Cardiac fibroblast (primary cell): Measurements from ENCODE around the gene RYR1.

Experiments
- DNase-seq, 2 donors: peaks; one replicate each; pipeline versions ENCODE4 v3.0.0 to v3.0.0-alpha.2; 2010; ENCODE audit warnings: low read depth in 2 of 2
- H3K4me3 ChIP-seq, 2 donors: replicated peaks in 1 of 2; 1 replicate in 1 of 2; 2 replicates in 1 of 2; pipeline ENCODE4 v1.5.1; 2011; ENCODE audit warnings: low read depth in 2 of 2, low read length in 2 of 2, mild to moderate bottlenecking in 2 of 2, moderate library complexity in 1 of 2
- TF ChIP-seq, protein P1 (sequence below): IDR thresholded peaks from one replicate; pipeline ENCODE4 v1.5.1; 2011; ENCODE audit warnings: low read depth, mild to moderate bottlenecking, low read length, inconsistent platforms

Gene RYR1

DNA sequence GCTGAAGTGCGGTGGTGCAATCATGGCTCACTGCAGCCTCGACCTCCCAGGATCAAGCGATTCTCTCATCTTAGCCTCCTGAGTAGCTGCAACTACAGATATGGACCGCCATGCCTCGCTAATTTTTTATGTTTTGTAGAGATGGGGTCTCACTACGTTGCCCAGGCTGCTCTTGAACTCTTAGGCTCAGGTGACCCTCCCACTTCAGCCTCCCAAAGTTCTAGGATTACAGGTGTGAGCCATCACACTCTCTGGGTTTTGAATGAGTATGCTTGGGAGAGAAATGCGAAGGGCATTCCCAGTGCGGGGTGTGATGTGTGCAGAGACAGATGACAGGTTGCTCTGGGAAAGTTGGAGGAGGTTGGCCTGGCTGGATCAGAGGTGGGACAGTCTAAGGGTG lies 49.0 kb downstream of the RYR1 start:
- DNase-seq: no peak

DNA sequence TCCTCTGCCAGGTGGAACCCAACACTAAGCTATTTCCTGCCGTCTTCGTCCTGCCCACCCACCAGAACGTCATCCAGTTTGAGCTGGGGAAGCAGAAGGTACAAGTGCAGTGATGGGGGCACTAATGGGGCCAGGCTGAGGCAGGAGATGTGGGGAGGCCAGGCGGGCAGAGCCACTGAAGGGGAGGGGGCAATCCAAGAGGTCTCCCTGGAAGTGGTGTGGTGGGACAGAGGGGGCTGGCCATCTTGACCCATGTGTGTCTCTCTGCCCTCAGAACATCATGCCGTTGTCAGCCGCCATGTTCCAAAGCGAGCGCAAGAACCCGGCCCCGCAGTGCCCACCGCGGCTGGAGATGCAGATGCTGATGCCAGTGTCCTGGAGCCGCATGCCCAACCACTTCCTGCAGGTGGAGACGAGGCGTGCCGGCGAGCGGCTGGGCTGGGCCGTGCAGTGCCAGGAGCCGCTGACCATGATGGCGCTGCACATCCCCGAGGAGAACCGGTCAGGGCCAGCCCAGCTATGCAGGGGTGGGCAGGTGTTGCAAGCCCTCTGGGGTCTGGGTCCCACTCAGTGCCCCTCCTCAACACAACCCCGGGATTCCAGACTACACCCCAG lies 49.6 kb downstream of the RYR1 start:
- no peak for DNase-seq
- TF ChIP-seq, protein P1, sequence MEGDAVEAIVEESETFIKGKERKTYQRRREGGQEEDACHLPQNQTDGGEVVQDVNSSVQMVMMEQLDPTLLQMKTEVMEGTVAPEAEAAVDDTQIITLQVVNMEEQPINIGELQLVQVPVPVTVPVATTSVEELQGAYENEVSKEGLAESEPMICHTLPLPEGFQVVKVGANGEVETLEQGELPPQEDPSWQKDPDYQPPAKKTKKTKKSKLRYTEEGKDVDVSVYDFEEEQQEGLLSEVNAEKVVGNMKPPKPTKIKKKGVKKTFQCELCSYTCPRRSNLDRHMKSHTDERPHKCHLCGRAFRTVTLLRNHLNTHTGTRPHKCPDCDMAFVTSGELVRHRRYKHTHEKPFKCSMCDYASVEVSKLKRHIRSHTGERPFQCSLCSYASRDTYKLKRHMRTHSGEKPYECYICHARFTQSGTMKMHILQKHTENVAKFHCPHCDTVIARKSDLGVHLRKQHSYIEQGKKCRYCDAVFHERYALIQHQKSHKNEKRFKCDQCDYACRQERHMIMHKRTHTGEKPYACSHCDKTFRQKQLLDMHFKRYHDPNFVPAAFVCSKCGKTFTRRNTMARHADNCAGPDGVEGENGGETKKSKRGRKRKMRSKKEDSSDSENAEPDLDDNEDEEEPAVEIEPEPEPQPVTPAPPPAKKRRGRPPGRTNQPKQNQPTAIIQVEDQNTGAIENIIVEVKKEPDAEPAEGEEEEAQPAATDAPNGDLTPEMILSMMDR: no peak
- no peak overlapping the region for H3K4me3 ChIP-seq

More for the DNA sequence above, 49.0 kb downstream of the RYR1 start:
- no peak overlapping the region for H3K4me3 ChIP-seq
- TF ChIP-seq, protein P1: no peak

- H3K4me3 ChIP-seq: no peak overlapping the region
- DNase-seq: no peak
- TF ChIP-seq, protein P1: no peak
Measured at GRCh38 chr19:38484747-38485146, 51.3 kb downstream of the RYR1 start.

GRCh38 chr19:38485541-38486285 lies 52.2 kb downstream of the RYR1 start:
- H3K4me3 ChIP-seq: no peak overlapping the region
- TF ChIP-seq, protein P1: no peak
- no peak for DNase-seq

GRCh38 chr19:38486731-38487336 lies 53.3 kb downstream of the RYR1 start:
- DNase-seq: no peak
- TF ChIP-seq, protein P1: no peak
- H3K4me3 ChIP-seq: no peak overlapping the region

GRCh38 chr19:38488096-38488495 lies 54.6 kb downstream of the RYR1 start:
- no peak overlapping the region for H3K4me3 ChIP-seq
- TF ChIP-seq, protein P1: no peak
- no peak for DNase-seq
